SK-N-MC (cell line): ENCODE data around the gene CDH15.

Experiments used
- DNase-seq: peaks from one replicate; pipeline ENCODE4 v3.0.0-alpha.2; 2011; ENCODE audit warnings: low read depth, low spot score
- H3K27ac ChIP-seq: fragments of 200-600 bp; sonication (generic); 2 replicates; pipeline ENCODE4 v1.5.1; 2016; ENCODE audit warnings: mixed run types
- H3K36me3 ChIP-seq: fragments of 200-600 bp; sonication (generic); 2 replicates; pipeline ENCODE4 v1.6.1; 2017; ENCODE audit warnings: antibody characterized with exemption, low read length, mixed read lengths; ENCODE audit not compliant: insufficient read depth
- H3K4me3 ChIP-seq: fragments of 200-600 bp; sonication (generic); 2 replicates; pipeline ENCODE4 v1.5.1; 2016
- H3K9ac ChIP-seq: fragments of 200-600 bp; sonication (generic); 2 replicates; pipeline ENCODE4 v1.8.0; 2017; ENCODE audit warnings: mixed run types, mixed read lengths; ENCODE audit not compliant: insufficient read length
- H3K9me3 ChIP-seq: fragments of 200-600 bp; sonication (generic); 2 replicates; pipeline ENCODE4 v1.6.1; 2017; ENCODE audit warnings: low read depth, mild to moderate bottlenecking, antibody characterized with exemption, low read length, moderate library complexity, mixed read lengths
- EZH2 ChIP-seq: fragments of 200-600 bp; sonication (generic); IDR thresholded peaks from one replicate; pipeline ENCODE4 v1.6.1; 2017; ENCODE audit warnings: antibody characterized with exemption
- FOXP2 ChIP-seq: optimal IDR thresholded peaks from 2 replicates; pipeline ENCODE3; 2011; ENCODE audit warnings: mild to moderate bottlenecking, moderate library complexity; ENCODE audit not compliant: insufficient read depth; ENCODE audit errors: extremely low read length, control extremely low read depth
- POLR2AphosphoS5 ChIP-seq: IDR thresholded peaks from 2 replicates; pipeline ENCODE4 v1.6.1; 2012; ENCODE audit warnings: mild to moderate bottlenecking, low read depth, low read length, borderline replicate concordance

The CDH15 gene

GRCh38 chr16:89192956-89193575 lies 21.5 kb downstream of the CDH15 start:
- Histone ChIP-seq H3K4me3 (no peak overlapping the region), H3K27ac (no peak overlapping the region), H3K36me3 (no peaks in the 10 kb centered on the region), H3K9ac (no peak overlapping the region), H3K9me3 (no peaks in the 10 kb centered on the region)
- TF ChIP-seq FOXP2 (no peak), EZH2 (no peak), POLR2AphosphoS5 (no peak)
- no peak for DNase-seq

- H3K4me3 ChIP-seq = no peak overlapping the region
- no peak for TF ChIP-seq EZH2
- no peak for TF ChIP-seq FOXP2
- TF ChIP-seq POLR2AphosphoS5 = no peak
These were observed 22.2 kb downstream of the CDH15 start for GRCh38 chr16:89193576-89194293.

GRCh38 chr16:89194340-89195311 lies 23.1 kb downstream of the CDH15 start:
- Histone ChIP-seq H3K27ac (no peak overlapping the region), H3K36me3 (no peaks in the 10 kb centered on the region), H3K4me3 (no peak overlapping the region), H3K9me3 (no peaks in the 10 kb centered on the region), H3K9ac (no peak overlapping the region)
- no peak for DNase-seq
- TF ChIP-seq POLR2AphosphoS5 = no peak
- no peak for TF ChIP-seq EZH2
- TF ChIP-seq FOXP2 = no peak

More at GRCh38 chr16:89193576-89194293, 22.2 kb downstream of the CDH15 start:
- H3K9ac ChIP-seq = no peak overlapping the region
- no peak overlapping the region for H3K27ac ChIP-seq
- no peak for DNase-seq
- no peaks in the 10 kb centered on the region for H3K36me3 ChIP-seq
- H3K9me3 ChIP-seq = no peaks in the 10 kb centered on the region

DNA sequence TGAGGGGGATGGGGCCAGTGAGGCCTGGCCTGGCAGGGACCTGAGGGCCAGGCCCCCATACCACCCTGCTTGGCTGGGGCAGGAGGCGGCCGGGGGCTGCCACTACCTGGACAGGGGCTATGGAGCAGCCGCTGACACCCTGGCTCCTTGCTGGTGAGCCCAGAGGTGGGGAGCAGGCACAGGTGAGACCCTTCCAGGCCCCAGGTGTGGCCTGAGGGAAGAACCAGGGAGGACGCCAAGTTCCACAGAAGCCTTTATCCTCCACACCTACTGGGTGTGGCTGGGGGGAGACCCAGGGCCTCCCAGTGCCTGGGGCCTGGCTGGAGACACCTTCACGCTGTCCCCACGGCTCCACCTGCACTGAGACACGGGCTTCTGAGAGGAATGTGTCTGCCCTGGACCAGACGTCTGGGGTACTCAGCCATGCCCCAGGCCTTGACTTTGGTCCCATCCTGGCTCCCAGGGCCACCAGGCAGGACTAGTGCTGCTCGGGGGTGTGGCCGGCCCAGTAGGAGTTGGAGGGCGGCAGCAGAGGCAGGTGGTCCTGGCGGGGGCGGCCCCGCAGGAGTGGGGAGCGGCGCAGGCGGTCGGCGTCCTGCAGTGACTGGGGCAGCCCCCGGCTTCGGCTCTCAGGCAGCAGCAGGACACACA lies 24.1 kb downstream of the CDH15 start:
- Histone ChIP-seq H3K4me3 (no peak overlapping the region), H3K9me3 (no peaks in the 10 kb centered on the region), H3K27ac (no peak overlapping the region), H3K36me3 (no peaks in the 10 kb centered on the region), H3K9ac (no peak overlapping the region)
- DNase-seq = no peak
- no peak for TF ChIP-seq POLR2AphosphoS5
- no peak for TF ChIP-seq EZH2
- no peak for TF ChIP-seq FOXP2

GRCh38 chr16:89197033-89197632 lies 25.6 kb downstream of the CDH15 start:
- no peaks in the 10 kb centered on the region for H3K9me3 ChIP-seq
- H3K27ac ChIP-seq = no peak overlapping the region
- no peaks in the 10 kb centered on the region for H3K36me3 ChIP-seq
- no peak for DNase-seq
- H3K9ac ChIP-seq = no peak overlapping the region
- no peak overlapping the region for H3K4me3 ChIP-seq
- no peak for TF ChIP-seq POLR2AphosphoS5

GRCh38 chr16:89197633-89198416 lies 26.3 kb downstream of the CDH15 start:
- H3K9me3 ChIP-seq = no peaks in the 10 kb centered on the region
- H3K36me3 ChIP-seq = no peaks in the 10 kb centered on the region
- H3K4me3 ChIP-seq = no peak overlapping the region
- H3K9ac ChIP-seq = no peak overlapping the region
- H3K27ac ChIP-seq = no peak overlapping the region
- no peak for TF ChIP-seq EZH2
- DNase-seq = no peak

- Histone ChIP-seq H3K9ac (no peak overlapping the region), H3K4me3 (no peak overlapping the region), H3K36me3 (no peaks in the 10 kb centered on the region), H3K27ac (no peak overlapping the region), H3K9me3 (no peaks in the 10 kb centered on the region)
- DNase-seq = no peak
- no peak for TF ChIP-seq POLR2AphosphoS5
- no peak for TF ChIP-seq EZH2
- TF ChIP-seq FOXP2 = no peak
These were observed 27.1 kb downstream of the CDH15 start for GRCh38 chr16:89198417-89199240.
